Activated CD4-positive, alpha-beta T cell treated with anti-CD3 and anti-CD28 coated beads for 48 hours (primary cell): ENCODE data around the gene SLC39A11.
"Not testable (repeated sequence)": the region's sequence is repeated elsewhere in the genome, so short reads cannot be mapped to it uniquely, and the experiment has no call there.

Experiments used
- DNase-seq: peaks from one replicate; pipeline ENCODE4 v3.0.0-alpha.2; 2020

Gene SLC39A11

GRCh38 chr17:73092523-73093135, at the start of gene SLC39A11:
SLC39A11 (minus strand) TSS chr17:73092688; CDS start chr17:73088764, 3,924 bp downstream.
- peak; percentile 94 for DNase-seq

- DNase-seq: no peak
Measured at GRCh38 chr17:73141411-73141810, 48.9 kb upstream of the SLC39A11 start.

- DNase-seq: no peak
Measured at GRCh38 chr17:73140566-73140965, 48.1 kb upstream of the SLC39A11 start.

GRCh38 chr17:73139296-73139695, 46.8 kb upstream of the SLC39A11 start:
- DNase-seq: no peak

GRCh38 chr17:73138541-73139138, 46.2 kb upstream of the SLC39A11 start:
- no peak for DNase-seq

- no peak for DNase-seq
Measured at GRCh38 chr17:73137376-73137775, 44.9 kb upstream of the SLC39A11 start.

GRCh38 chr17:73135766-73136165, 43.3 kb upstream of the SLC39A11 start:
- no peak for DNase-seq

- no peak for DNase-seq
Measured at GRCh38 chr17:73133911-73134649, 41.6 kb upstream of the SLC39A11 start.

GRCh38 chr17:73132085-73132492, 39.6 kb upstream of the SLC39A11 start:
- DNase-seq: no peak

GRCh38 chr17:73131439-73131838, 39.0 kb upstream of the SLC39A11 start:
- DNase-seq: not testable (repeated sequence)

GRCh38 chr17:73130977-73131376, 38.5 kb upstream of the SLC39A11 start:
- no peak for DNase-seq

- DNase-seq: no peak
Measured at GRCh38 chr17:73128496-73128895, 36.0 kb upstream of the SLC39A11 start.

GRCh38 chr17:73126716-73127473, 34.4 kb upstream of the SLC39A11 start:
- DNase-seq: no peak

GRCh38 chr17:73123606-73124320, 31.3 kb upstream of the SLC39A11 start:
- DNase-seq: no peak

GRCh38 chr17:73122953-73123605, 30.6 kb upstream of the SLC39A11 start:
- no peak for DNase-seq

GRCh38 chr17:73121506-73121905, 29.0 kb upstream of the SLC39A11 start:
- DNase-seq: no peak

- no peak for DNase-seq
Measured at GRCh38 chr17:73119631-73120030, 27.1 kb upstream of the SLC39A11 start.

- DNase-seq: no peak
Measured at GRCh38 chr17:73118951-73119391, 26.5 kb upstream of the SLC39A11 start.

- DNase-seq: no peak
Measured at GRCh38 chr17:73118139-73118538, 25.7 kb upstream of the SLC39A11 start.

- DNase-seq: no peak
Measured at GRCh38 chr17:73112246-73112645, 19.8 kb upstream of the SLC39A11 start.

GRCh38 chr17:73111386-73111785, 18.9 kb upstream of the SLC39A11 start:
- DNase-seq: no peak

GRCh38 chr17:73107191-73107590, 14.7 kb upstream of the SLC39A11 start:
- DNase-seq: no peak
